Peyer's patch (tissue), 4 donors: ENCODE measurements around the gene HOXA3.

Source experiments
- POLR2A ChIP-seq, 2 donors: fragments of 450-650 bp; IDR thresholded peaks; one replicate each; pipeline ENCODE4 v1.5.1; 2017; ENCODE audit warnings: antibody characterized with exemption in 2 of 2, mild to moderate bottlenecking in 2 of 2, moderate library complexity in 2 of 2
- TF ChIP-seq, protein P1 (sequence below), 6 experiments: fragments of 450-650 bp in 4 of 6; fragments of 200-600 bp in 2 of 6; sonication (generic) in 1 of 6; IDR thresholded peaks; one replicate each; pipeline ENCODE4 v1.5.1; 2017 to 2019; ENCODE audit warnings: antibody characterized with exemption in 6 of 6, mild to moderate bottlenecking in 3 of 6, moderate library complexity in 1 of 6

- TF ChIP-seq, protein P1, sequence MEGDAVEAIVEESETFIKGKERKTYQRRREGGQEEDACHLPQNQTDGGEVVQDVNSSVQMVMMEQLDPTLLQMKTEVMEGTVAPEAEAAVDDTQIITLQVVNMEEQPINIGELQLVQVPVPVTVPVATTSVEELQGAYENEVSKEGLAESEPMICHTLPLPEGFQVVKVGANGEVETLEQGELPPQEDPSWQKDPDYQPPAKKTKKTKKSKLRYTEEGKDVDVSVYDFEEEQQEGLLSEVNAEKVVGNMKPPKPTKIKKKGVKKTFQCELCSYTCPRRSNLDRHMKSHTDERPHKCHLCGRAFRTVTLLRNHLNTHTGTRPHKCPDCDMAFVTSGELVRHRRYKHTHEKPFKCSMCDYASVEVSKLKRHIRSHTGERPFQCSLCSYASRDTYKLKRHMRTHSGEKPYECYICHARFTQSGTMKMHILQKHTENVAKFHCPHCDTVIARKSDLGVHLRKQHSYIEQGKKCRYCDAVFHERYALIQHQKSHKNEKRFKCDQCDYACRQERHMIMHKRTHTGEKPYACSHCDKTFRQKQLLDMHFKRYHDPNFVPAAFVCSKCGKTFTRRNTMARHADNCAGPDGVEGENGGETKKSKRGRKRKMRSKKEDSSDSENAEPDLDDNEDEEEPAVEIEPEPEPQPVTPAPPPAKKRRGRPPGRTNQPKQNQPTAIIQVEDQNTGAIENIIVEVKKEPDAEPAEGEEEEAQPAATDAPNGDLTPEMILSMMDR (IDR thresholded peaks at IDR 0.05), result no peak
- no peak for TF ChIP-seq POLR2A (IDR thresholded peaks at IDR 0.05)
These were observed 40.4 kb upstream of the HOXA3 start for GRCh38 chr7:27192546-27193334.
